ENCODE data around the gene PUS10.

PUS10 gene

DNA sequence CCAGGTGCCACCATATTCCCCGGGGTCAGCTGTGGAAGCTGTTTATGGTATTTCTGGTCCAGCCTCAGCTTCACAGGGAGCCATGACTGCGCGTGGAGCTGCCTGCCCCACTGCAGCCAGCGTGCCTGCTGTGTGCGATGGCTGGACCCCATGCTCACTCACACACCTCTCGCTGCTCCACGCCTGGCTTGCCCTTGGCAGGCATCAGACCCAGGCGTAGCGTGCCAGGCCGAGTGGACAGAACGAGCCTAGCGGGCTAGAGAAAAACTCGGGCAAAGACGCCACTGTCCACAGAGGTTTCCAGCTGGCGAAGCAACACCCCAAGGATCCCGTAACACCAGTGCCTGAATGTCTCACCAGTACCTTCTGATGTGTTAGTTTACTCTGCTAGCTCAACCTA lies 43.4 kb downstream of the PUS10 start:
- Histone ChIP-seq H4K5ac (ENCODE audit: low read length) (no peak overlapping the region), H3K4ac (ENCODE audit: low read depth, low read length) (no peak overlapping the region), H3K27me3 (ENCODE audit: insufficient read depth, low read length, poor library complexity) (no peaks in the 10 kb centered on the region), H3K79me2 (ENCODE audit: control insufficient read depth, insufficient read depth, low read length) (no peaks in the 10 kb centered on the region), H3K36me3 (ENCODE audit: control insufficient read depth, insufficient read depth, low read length) (no peaks in the 10 kb centered on the region), H2BK120ac (ENCODE audit: low read depth, low read length) (no peak overlapping the region), H3K27ac (ENCODE audit: low read depth, low read length) (no peak overlapping the region), H3K23ac (ENCODE audit: low read length) (no peak overlapping the region), H2BK5ac (ENCODE audit: low read length) (no peak overlapping the region), H3K18ac (ENCODE audit: low read length) (no peak overlapping the region), H3K9ac (ENCODE audit: low read length) (no peak overlapping the region), H3K4me3 (ENCODE audit: low read length) (no peak overlapping the region), H2AK5ac (ENCODE audit: low read length) (no peak overlapping the region), H3K4me1 (ENCODE audit: control insufficient read depth, low read depth, low read length) (no peaks in the 10 kb centered on the region), H3K79me1 (ENCODE audit: low read length) (no peaks in the 10 kb centered on the region), H2BK15ac (replicated peaks; ENCODE audit: low read depth) (no peak overlapping the region), H3K4me2 (ENCODE audit: low read length) (no peak overlapping the region), H3K56ac (ENCODE audit: low read length) (no peak overlapping the region), H4K8ac (ENCODE audit: low read depth, low read length) (no peak overlapping the region)
- DNase-seq = no peak
- WGBS (ENCODE audit: extremely low coverage, insufficient coverage, low lambda C conversion rate) = no CpG with 5 or more reads among the region's 16 CpGs

DNA sequence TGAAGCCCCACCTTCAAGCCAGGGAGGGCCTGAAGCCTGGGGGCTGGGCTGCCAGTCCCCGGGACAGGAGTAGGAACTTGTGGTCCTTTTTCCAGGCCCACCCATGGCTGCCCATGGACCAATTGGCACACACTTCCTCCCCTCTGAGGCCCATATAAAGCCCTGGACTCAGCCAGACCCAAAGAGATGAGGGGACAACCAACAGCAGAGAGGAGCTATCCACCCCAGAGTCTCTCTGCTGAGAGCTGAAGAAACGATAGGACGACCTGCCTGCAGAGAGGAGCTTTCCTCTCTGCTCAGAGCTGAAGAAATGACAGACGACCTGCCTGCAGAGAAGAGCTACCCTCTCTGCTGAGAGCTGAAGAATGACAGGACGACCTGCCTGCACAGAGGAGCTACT lies 44.4 kb downstream of the PUS10 start:
- no peak overlapping the region for H3K4me2 ChIP-seq (ENCODE audit: low read length)
- H2AK5ac ChIP-seq (ENCODE audit: low read length) = no peak overlapping the region
- DNase-seq = no peak

GRCh38 chr2:60972889-60973656 lies 45.0 kb downstream of the PUS10 start:
- no peak overlapping the region for H2BK120ac ChIP-seq (ENCODE audit: low read depth, low read length)
- H3K79me2 ChIP-seq (ENCODE audit: control insufficient read depth, insufficient read depth, low read length) = no peaks in the 10 kb centered on the region
- WGBS (ENCODE audit: extremely low coverage, insufficient coverage, low lambda C conversion rate) = no CpG with 5 or more reads among the region's 32 CpGs
- H3K9ac ChIP-seq (ENCODE audit: low read length) = no peak overlapping the region
- no peak overlapping the region for H4K5ac ChIP-seq (ENCODE audit: low read length)
- no peaks in the 10 kb centered on the region for H3K4me1 ChIP-seq (ENCODE audit: control insufficient read depth, low read depth, low read length)
- no peak overlapping the region for H2AK5ac ChIP-seq (ENCODE audit: low read length)
- no peaks in the 10 kb centered on the region for H3K79me1 ChIP-seq (ENCODE audit: low read length)
- H3K18ac ChIP-seq (ENCODE audit: low read length) = no peak overlapping the region
- no peaks in the 10 kb centered on the region for H3K36me3 ChIP-seq (ENCODE audit: control insufficient read depth, insufficient read depth, low read length)
- no peaks in the 10 kb centered on the region for H3K27me3 ChIP-seq (ENCODE audit: insufficient read depth, low read length, poor library complexity)
- H3K4ac ChIP-seq (ENCODE audit: low read depth, low read length) = no peak overlapping the region
- no peak overlapping the region for H3K56ac ChIP-seq (ENCODE audit: low read length)
- no peak overlapping the region for H2BK5ac ChIP-seq (ENCODE audit: low read length)
- no peak overlapping the region for H2BK15ac ChIP-seq (replicated peaks; ENCODE audit: low read depth)
- no peak overlapping the region for H4K8ac ChIP-seq (ENCODE audit: low read depth, low read length)
- H3K27ac ChIP-seq (ENCODE audit: low read depth, low read length) = no peak overlapping the region
- DNase-seq = no peak
- no peak overlapping the region for H3K23ac ChIP-seq (ENCODE audit: low read length)
- no peak overlapping the region for H3K4me3 ChIP-seq (ENCODE audit: low read length)
- H3K4me2 ChIP-seq (ENCODE audit: low read length) = no peak overlapping the region

More for the DNA sequence above, 44.4 kb downstream of the PUS10 start:
- H3K4me1 ChIP-seq (ENCODE audit: control insufficient read depth, low read depth, low read length) = no peaks in the 10 kb centered on the region
- H3K18ac ChIP-seq (ENCODE audit: low read length) = no peak overlapping the region
- no peak overlapping the region for H3K27ac ChIP-seq (ENCODE audit: low read depth, low read length)
- H3K4me3 ChIP-seq (ENCODE audit: low read length) = no peak overlapping the region
- H3K4ac ChIP-seq (ENCODE audit: low read depth, low read length) = no peak overlapping the region
- no peak overlapping the region for H3K23ac ChIP-seq (ENCODE audit: low read length)
- no peak overlapping the region for H4K8ac ChIP-seq (ENCODE audit: low read depth, low read length)
- no peak overlapping the region for H2BK5ac ChIP-seq (ENCODE audit: low read length)
- no peak overlapping the region for H3K9ac ChIP-seq (ENCODE audit: low read length)
- no peak overlapping the region for H2BK15ac ChIP-seq (replicated peaks; ENCODE audit: low read depth)
- no peaks in the 10 kb centered on the region for H3K79me1 ChIP-seq (ENCODE audit: low read length)
- H3K27me3 ChIP-seq (ENCODE audit: insufficient read depth, low read length, poor library complexity) = no peaks in the 10 kb centered on the region
- no peak overlapping the region for H2BK120ac ChIP-seq (ENCODE audit: low read depth, low read length)
- H3K79me2 ChIP-seq (ENCODE audit: control insufficient read depth, insufficient read depth, low read length) = no peaks in the 10 kb centered on the region
- whole genome bisulfite sequencing (ENCODE audit: extremely low coverage, insufficient coverage, low lambda C conversion rate) = no CpG with 5 or more reads among the region's 5 CpGs
- no peak overlapping the region for H4K5ac ChIP-seq (ENCODE audit: low read length)
- no peak overlapping the region for H3K56ac ChIP-seq (ENCODE audit: low read length)
- H3K36me3 ChIP-seq (ENCODE audit: control insufficient read depth, insufficient read depth, low read length) = no peaks in the 10 kb centered on the region

GRCh38 chr2:60966507-60967405 lies 51.3 kb downstream of the PUS10 start:
- H3K9ac ChIP-seq (ENCODE audit: low read length) = no peak overlapping the region
- no peak overlapping the region for H3K18ac ChIP-seq (ENCODE audit: low read length)
- H3K56ac ChIP-seq (ENCODE audit: low read length) = no peak overlapping the region
- H3K4me3 ChIP-seq (ENCODE audit: low read length) = no peak overlapping the region
- DNase-seq = no peak
- no peak overlapping the region for H4K8ac ChIP-seq (ENCODE audit: low read depth, low read length)
- H3K4me1 ChIP-seq (ENCODE audit: control insufficient read depth, low read depth, low read length) = no peaks in the 10 kb centered on the region
- H3K4ac ChIP-seq (ENCODE audit: low read depth, low read length) = no peak overlapping the region
- H2BK15ac ChIP-seq (replicated peaks; ENCODE audit: low read depth) = no peak overlapping the region
- WGBS (ENCODE audit: extremely low coverage, insufficient coverage, low lambda C conversion rate) = no CpG with 5 or more reads among the region's 1 CpG
- no peaks in the 10 kb centered on the region for H3K36me3 ChIP-seq (ENCODE audit: control insufficient read depth, insufficient read depth, low read length)
- H3K27me3 ChIP-seq (ENCODE audit: insufficient read depth, low read length, poor library complexity) = no peaks in the 10 kb centered on the region
- H3K4me2 ChIP-seq (ENCODE audit: low read length) = no peak overlapping the region
- no peak overlapping the region for H2AK5ac ChIP-seq (ENCODE audit: low read length)
- no peak overlapping the region for H2BK5ac ChIP-seq (ENCODE audit: low read length)
- H3K27ac ChIP-seq (ENCODE audit: low read depth, low read length) = no peak overlapping the region
- no peaks in the 10 kb centered on the region for H3K79me2 ChIP-seq (ENCODE audit: control insufficient read depth, insufficient read depth, low read length)
- no peak overlapping the region for H2BK120ac ChIP-seq (ENCODE audit: low read depth, low read length)
- no peak overlapping the region for H3K23ac ChIP-seq (ENCODE audit: low read length)
- H3K79me1 ChIP-seq (ENCODE audit: low read length) = no peaks in the 10 kb centered on the region
- H4K5ac ChIP-seq (ENCODE audit: low read length) = no peak overlapping the region

- Histone ChIP-seq H4K8ac (ENCODE audit: low read depth, low read length) (no peak overlapping the region), H3K4me2 (ENCODE audit: low read length) (no peak overlapping the region), H3K79me1 (ENCODE audit: low read length) (no peaks in the 10 kb centered on the region), H2AK5ac (ENCODE audit: low read length) (no peak overlapping the region), H3K9ac (ENCODE audit: low read length) (no peak overlapping the region), H3K56ac (ENCODE audit: low read length) (no peak overlapping the region), H3K23ac (ENCODE audit: low read length) (no peak overlapping the region), H2BK120ac (ENCODE audit: low read depth, low read length) (no peak overlapping the region), H3K4ac (ENCODE audit: low read depth, low read length) (no peak overlapping the region), H3K18ac (ENCODE audit: low read length) (no peak overlapping the region), H2BK15ac (replicated peaks; ENCODE audit: low read depth) (no peak overlapping the region), H3K79me2 (ENCODE audit: control insufficient read depth, insufficient read depth, low read length) (no peaks in the 10 kb centered on the region), H4K5ac (ENCODE audit: low read length) (no peak overlapping the region), H3K4me1 (ENCODE audit: control insufficient read depth, low read depth, low read length) (no peaks in the 10 kb centered on the region), H3K27ac (ENCODE audit: low read depth, low read length) (no peak overlapping the region), H3K36me3 (ENCODE audit: control insufficient read depth, insufficient read depth, low read length) (no peaks in the 10 kb centered on the region), H3K27me3 (ENCODE audit: insufficient read depth, low read length, poor library complexity) (no peaks in the 10 kb centered on the region), H2BK5ac (ENCODE audit: low read length) (no peak overlapping the region), H3K4me3 (ENCODE audit: low read length) (no peak overlapping the region)
- DNase-seq = no peak
These were observed 52.6 kb downstream of the PUS10 start for GRCh38 chr2:60965499-60965785.
